Measurements from ENCODE around the gene XPNPEP3. TPM values are rescaled to one million over a fixed set of nuclear protein-coding genes. Genes with fewer than 3 reads are reported as not detected.

Gene XPNPEP3
- polyA plus RNA-seq, 1 donor (not counting 4 experiments of a cell fraction or from before 2014, with no cell fraction given): 21.1 TPM

GRCh38 chr22:40813912-40814315 is 43.0 kb upstream of the XPNPEP3 start:
- Histone ChIP-seq H3K9ac (ENCODE audit: control insufficient read depth, extremely low read depth, insufficient read depth, low read length) (no peak overlapping the region), H3K9me1 (ENCODE audit: control insufficient read depth, extremely low read depth, insufficient read depth, low read length) (peaks cover 2% of the 10 kb centered on the region), H3K4me3 (ENCODE audit: control insufficient read depth in 2 of 3, extremely low read depth in 1 of 3, insufficient read depth in 2 of 3, low read depth in 1 of 3, low read length in 3 of 3) (no peak overlapping the region), H2AFZ (ENCODE audit: control insufficient read depth, low read length) (no peak overlapping the region), H3K27ac (ENCODE audit: control insufficient read depth, insufficient read depth, low read length) (no peak overlapping the region), H3K36me3 (ENCODE audit: control insufficient read depth in 2 of 2, extremely low read depth in 1 of 2, insufficient read depth in 2 of 2, low read length in 2 of 2) (peaks cover 0 to 10% of the 10 kb centered on the region in 2 experiments), H3K9me3 (ENCODE audit: control insufficient read depth, low read depth, low read length) (no peaks in the 10 kb centered on the region), H3K27me3 (ENCODE audit: control insufficient read depth, extremely low read depth, insufficient read depth, low read length) (no peaks in the 10 kb centered on the region), H4K20me1 (ENCODE audit: control insufficient read depth, extremely low read depth, insufficient read depth, low read length) (no peaks in the 10 kb centered on the region), H3K4me1 (ENCODE audit: control insufficient read depth, extremely low read depth, insufficient read depth, low read length) (peaks cover 25% of the 10 kb centered on the region), H3K79me2 (ENCODE audit: control insufficient read depth, insufficient read depth, low read length) (peaks cover 72% of the 10 kb centered on the region), H3K4me2 (ENCODE audit: control insufficient read depth, extremely low read depth, insufficient read depth, low read depth, low read length) (no peak overlapping the region)
- DNase-seq (ENCODE audit: low read depth, low spot score) (no peak), FAIRE-seq (no peak)
- dilution Hi-C loops (cut with MboI; ENCODE audit: extremely low pct_ligation_motif_present, low sequenced_read_pairs): no loop called here
- TF ChIP-seq EZH2 (IDR thresholded peaks at IDR 0.05; ENCODE audit: low read length): no peak

DNA sequence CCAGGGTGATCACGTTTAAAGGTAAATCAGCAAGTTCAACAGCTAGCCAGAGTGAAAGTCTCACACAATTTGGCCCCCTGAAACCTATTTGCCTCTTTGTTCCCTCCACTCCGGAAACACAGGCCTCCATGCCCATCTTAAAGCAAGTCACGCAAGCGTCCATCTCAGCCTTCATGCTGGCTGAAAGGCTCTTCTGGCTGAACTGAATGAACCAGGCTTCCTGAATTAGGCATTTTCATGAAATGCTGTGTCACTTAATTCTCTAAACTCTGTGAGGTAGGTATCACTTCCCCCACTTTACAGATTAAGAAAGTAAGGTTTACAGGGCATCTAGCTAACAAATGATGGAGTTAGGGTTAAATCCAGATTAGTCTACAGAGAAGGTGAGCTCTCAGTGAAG is 39.2 kb upstream of the XPNPEP3 start:
- Histone ChIP-seq H3K9me1 (ENCODE audit: control insufficient read depth, extremely low read depth, insufficient read depth, low read length) (peaks cover 2% of the 10 kb centered on the region), H3K27ac (ENCODE audit: control insufficient read depth, insufficient read depth, low read length) (no peak overlapping the region), H3K27me3 (ENCODE audit: control insufficient read depth, extremely low read depth, insufficient read depth, low read length) (no peaks in the 10 kb centered on the region), H3K4me3 (ENCODE audit: control insufficient read depth in 2 of 3, extremely low read depth in 1 of 3, insufficient read depth in 2 of 3, low read depth in 1 of 3, low read length in 3 of 3) (peak overlapping the region in 2 of 3 experiments; percentile 86 to 95), H3K36me3 (ENCODE audit: control insufficient read depth in 2 of 2, extremely low read depth in 1 of 2, insufficient read depth in 2 of 2, low read length in 2 of 2) (peaks cover 0 to 3% of the 10 kb centered on the region in 2 experiments), H4K20me1 (ENCODE audit: control insufficient read depth, extremely low read depth, insufficient read depth, low read length) (no peaks in the 10 kb centered on the region), H3K9me3 (ENCODE audit: control insufficient read depth, low read depth, low read length) (no peaks in the 10 kb centered on the region), H3K79me2 (ENCODE audit: control insufficient read depth, insufficient read depth, low read length) (peaks cover 47% of the 10 kb centered on the region), H2AFZ (ENCODE audit: control insufficient read depth, low read length) (no peak overlapping the region), H3K9ac (ENCODE audit: control insufficient read depth, extremely low read depth, insufficient read depth, low read length) (no peak overlapping the region), H3K4me1 (ENCODE audit: control insufficient read depth, extremely low read depth, insufficient read depth, low read length) (peaks cover 23% of the 10 kb centered on the region), H3K4me2 (ENCODE audit: control insufficient read depth, extremely low read depth, insufficient read depth, low read depth, low read length) (peak overlapping the region; percentile 91)
- FAIRE-seq (no peak), DNase-seq (ENCODE audit: low read depth, low spot score) (no peak)
- TF ChIP-seq, protein P1, sequence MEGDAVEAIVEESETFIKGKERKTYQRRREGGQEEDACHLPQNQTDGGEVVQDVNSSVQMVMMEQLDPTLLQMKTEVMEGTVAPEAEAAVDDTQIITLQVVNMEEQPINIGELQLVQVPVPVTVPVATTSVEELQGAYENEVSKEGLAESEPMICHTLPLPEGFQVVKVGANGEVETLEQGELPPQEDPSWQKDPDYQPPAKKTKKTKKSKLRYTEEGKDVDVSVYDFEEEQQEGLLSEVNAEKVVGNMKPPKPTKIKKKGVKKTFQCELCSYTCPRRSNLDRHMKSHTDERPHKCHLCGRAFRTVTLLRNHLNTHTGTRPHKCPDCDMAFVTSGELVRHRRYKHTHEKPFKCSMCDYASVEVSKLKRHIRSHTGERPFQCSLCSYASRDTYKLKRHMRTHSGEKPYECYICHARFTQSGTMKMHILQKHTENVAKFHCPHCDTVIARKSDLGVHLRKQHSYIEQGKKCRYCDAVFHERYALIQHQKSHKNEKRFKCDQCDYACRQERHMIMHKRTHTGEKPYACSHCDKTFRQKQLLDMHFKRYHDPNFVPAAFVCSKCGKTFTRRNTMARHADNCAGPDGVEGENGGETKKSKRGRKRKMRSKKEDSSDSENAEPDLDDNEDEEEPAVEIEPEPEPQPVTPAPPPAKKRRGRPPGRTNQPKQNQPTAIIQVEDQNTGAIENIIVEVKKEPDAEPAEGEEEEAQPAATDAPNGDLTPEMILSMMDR (optimal IDR thresholded peaks at IDR 0.05 in 1 of 3, IDR thresholded peaks at IDR 0.05 in 1 of 3, conservative IDR thresholded peaks at IDR 0.05 in 1 of 3; ENCODE audit: extremely low read depth in 1 of 3, insufficient read depth in 2 of 3, low read length in 3 of 3): no peak
- TF ChIP-seq EZH2 (IDR thresholded peaks at IDR 0.05; ENCODE audit: low read length): no peak
- dilution Hi-C loops (cut with MboI; ENCODE audit: extremely low pct_ligation_motif_present, low sequenced_read_pairs): no loop called here

GRCh38 chr22:40818192-40818746 is 38.7 kb upstream of the XPNPEP3 start:
- Histone ChIP-seq H3K9ac (ENCODE audit: control insufficient read depth, extremely low read depth, insufficient read depth, low read length) (peak overlapping the region; percentile 95), H3K9me1 (ENCODE audit: control insufficient read depth, extremely low read depth, insufficient read depth, low read length) (peaks cover 2% of the 10 kb centered on the region), H3K27me3 (ENCODE audit: control insufficient read depth, extremely low read depth, insufficient read depth, low read length) (no peaks in the 10 kb centered on the region), H4K20me1 (ENCODE audit: control insufficient read depth, extremely low read depth, insufficient read depth, low read length) (no peaks in the 10 kb centered on the region), H2AFZ (ENCODE audit: control insufficient read depth, low read length) (peak overlapping the region; percentile 96), H3K36me3 (ENCODE audit: control insufficient read depth in 2 of 2, extremely low read depth in 1 of 2, insufficient read depth in 2 of 2, low read length in 2 of 2) (peaks cover 0 to 8% of the 10 kb centered on the region in 2 experiments), H3K79me2 (ENCODE audit: control insufficient read depth, insufficient read depth, low read length) (peaks cover 47% of the 10 kb centered on the region), H3K27ac (ENCODE audit: control insufficient read depth, insufficient read depth, low read length) (peak overlapping the region; percentile 84), H3K4me2 (ENCODE audit: control insufficient read depth, extremely low read depth, insufficient read depth, low read depth, low read length) (peak overlapping the region; percentile 91), H3K9me3 (ENCODE audit: control insufficient read depth, low read depth, low read length) (no peaks in the 10 kb centered on the region), H3K4me1 (ENCODE audit: control insufficient read depth, extremely low read depth, insufficient read depth, low read length) (peaks cover 23% of the 10 kb centered on the region), H3K4me3 (ENCODE audit: control insufficient read depth in 2 of 3, extremely low read depth in 1 of 3, insufficient read depth in 2 of 3, low read depth in 1 of 3, low read length in 3 of 3) (peak overlapping the region; percentile 71 to 95 (median 86))
- no peak for DNase-seq (ENCODE audit: low read depth, low spot score)
- TF ChIP-seq, protein P1 (optimal IDR thresholded peaks at IDR 0.05 in 1 of 3, IDR thresholded peaks at IDR 0.05 in 1 of 3, conservative IDR thresholded peaks at IDR 0.05 in 1 of 3; ENCODE audit: extremely low read depth in 1 of 3, insufficient read depth in 2 of 3, low read length in 3 of 3): no peak
- no peak for TF ChIP-seq EZH2 (IDR thresholded peaks at IDR 0.05; ENCODE audit: low read length)
- dilution Hi-C loops (cut with MboI; ENCODE audit: extremely low pct_ligation_motif_present, low sequenced_read_pairs): no loop called here
- no peak for FAIRE-seq

All from keratinocyte (primary cell).